GM21367 (cell line): ENCODE measurements around the gene COL27A1.

Source experiments
- ATAC-seq: cut with Tn5 transposase; IDR thresholded peaks from one replicate; pipeline ENCODE4 v1.9.1; 2021; ENCODE audit not compliant: unreplicated experiment

The COL27A1 gene

DNA sequence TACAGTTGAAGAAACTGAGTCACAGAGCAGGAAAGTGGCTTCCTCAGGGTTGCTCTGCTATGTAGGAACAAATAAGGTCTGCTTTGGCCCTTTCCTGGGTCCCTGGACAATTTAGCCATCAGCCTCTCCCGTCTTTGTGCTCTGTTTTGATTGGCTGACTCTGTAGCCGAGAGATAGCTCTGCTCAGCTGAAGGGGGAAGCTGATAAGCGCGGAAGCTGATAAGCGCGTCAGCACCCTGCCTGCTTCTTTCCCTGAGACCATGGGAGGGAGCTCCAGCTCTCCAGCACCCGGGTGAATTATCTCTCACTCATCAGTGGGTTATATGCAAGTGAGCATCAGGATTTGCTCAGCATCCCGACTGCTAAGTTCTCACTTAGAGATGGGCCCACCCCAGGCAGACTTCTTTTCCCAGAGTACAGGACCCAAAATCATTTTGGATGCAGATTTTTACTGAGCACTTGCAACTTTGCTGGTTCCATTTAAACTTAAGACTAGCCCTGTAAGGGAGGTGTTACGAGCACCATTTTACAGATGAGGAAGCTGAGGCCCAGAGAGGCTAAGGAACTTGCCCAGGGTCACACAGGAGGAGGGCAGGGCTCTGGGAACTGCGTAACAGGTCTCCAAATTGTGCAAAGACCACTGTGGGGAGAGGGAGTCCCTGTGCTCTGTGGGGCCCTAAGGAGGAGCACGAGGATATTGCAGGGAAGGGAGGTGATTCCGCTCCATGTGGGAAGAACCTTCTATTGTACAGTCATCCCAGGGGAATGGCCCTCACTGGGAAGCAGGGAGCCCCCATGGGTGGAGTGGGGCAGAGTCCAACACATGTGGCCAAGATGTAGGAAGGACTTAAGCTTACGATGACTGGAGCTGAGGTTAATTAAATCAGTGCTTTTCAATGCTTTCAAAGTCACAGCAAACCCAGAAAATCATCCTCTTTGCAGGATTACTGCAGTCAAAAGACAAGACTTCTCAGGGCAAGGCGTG, 83.8 kb downstream of the COL27A1 start:
- ATAC-seq = no peak

DNA sequence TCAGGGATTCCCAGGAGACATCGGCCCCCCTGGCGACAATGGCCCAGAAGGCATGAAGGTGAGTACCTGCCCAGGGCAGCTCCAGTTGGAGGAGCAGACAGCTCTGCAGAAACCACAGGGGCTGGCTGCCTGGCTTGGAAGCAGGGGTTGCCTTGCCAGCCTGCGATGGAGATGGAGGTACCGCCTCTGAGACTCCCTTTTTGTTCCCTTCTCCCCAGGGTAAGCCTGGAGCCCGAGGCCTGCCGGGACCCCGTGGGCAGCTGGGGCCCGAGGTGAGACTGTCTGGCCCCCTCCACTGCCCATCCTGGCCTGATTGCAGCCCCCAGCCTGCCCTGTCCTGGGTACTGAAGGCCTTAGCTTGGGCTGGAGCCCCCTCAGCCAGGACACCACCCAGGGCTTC, 84.9 kb downstream of the COL27A1 start:
- no peak for ATAC-seq

DNA sequence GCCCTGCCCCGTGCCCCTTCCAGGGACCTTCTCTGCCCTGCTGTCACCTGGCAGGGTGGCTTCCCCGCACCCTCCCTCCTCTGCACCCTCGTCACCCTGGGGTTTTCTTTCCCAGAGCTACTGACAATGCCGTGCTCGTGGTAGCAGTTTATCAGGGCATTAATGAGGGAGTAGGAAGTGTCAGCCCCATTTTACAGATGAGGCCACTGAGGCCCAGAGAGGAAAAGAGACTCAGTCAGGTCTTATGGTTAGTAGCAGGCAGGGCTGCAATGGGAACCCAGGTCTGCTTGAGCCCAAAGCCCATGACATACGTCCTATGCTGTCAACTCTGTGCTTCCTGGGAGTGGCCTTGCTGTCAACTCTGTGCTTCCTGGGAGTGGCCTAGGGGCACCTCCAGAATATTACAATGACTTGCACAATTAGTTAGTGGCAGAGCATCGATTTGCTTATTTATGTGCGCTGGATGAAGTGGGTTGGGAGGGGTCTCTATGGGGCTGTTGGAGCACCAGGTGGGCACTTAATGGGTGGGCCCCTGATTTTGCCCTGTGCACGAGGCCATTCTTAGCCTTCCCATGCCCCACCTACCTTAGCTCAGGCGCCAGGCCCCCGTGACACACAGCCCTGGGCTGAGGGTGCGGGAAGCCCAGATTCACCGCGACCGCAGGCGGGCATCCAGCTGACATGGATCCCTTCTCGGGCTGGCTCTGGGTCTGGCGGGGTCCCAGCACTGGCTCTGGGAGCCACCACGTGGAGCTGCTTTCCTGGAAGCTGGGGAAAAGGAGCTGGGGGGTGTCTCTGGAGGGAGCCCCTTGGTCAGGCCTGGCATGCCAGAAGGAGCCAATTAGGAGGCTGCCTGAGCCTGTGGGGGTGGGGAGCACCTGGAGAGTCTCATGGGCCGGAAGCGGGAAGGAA, 85.6 kb downstream of the COL27A1 start:
- no peak for ATAC-seq

DNA sequence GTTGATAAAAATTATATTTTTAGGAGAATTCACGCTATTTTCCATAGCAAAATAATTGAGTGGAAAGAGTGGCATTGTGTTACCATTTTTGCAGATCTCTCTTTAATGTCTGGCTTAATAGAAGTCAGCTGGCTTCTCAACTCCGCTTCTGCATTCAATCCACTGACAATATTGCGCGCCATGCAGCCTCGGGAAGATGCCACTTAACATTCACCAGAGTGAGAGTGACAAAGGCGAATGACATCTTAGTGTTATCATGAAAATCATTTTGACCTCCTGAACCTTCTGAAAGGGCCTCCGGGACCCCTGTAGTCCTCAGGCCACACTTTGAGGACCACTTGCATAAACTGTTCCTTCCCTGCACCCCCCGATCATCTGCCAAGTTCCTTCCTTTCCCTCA, 87.5 kb downstream of the COL27A1 start:
- ATAC-seq = no peak

DNA sequence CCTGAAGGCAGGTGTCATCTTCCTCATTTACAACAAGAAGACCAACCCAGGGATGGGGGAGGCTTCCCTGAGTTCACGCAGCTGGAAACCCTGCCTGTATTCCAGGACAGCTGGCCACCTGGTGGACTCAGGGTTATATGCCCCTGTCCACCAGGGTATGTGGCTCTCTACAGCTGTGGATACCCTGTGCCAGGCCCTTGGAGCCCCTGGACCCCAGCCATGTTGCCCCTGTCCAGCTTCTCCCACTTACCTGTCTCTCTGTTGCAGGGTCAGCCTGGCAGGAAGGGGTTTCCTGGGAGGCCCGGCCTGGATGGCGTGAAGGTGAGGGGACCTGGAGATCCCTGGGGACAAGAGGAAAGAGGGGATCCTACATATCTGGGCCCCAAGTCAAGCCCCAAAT, 87.9 kb downstream of the COL27A1 start:
- ATAC-seq = no peak

DNA sequence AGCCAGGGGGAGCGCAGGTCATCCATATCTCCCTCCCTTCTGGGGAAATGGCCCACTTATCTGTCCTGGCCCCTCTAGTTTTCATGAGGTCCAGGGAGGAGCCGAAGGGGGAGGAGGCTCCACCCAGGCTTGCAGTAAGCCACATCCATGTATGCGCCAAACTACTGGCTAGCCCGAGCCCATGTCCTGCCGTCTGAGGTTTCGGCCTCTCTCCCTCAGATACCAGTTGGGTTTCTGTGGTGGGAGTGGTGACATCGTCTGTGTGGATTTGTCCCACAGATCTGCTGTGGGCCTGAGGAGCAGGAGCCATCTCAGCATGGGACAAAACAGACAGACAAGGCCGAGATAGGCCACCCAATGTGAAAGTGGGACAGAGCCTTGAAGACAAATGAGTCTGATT, 89.2 kb downstream of the COL27A1 start:
- no peak for ATAC-seq

DNA sequence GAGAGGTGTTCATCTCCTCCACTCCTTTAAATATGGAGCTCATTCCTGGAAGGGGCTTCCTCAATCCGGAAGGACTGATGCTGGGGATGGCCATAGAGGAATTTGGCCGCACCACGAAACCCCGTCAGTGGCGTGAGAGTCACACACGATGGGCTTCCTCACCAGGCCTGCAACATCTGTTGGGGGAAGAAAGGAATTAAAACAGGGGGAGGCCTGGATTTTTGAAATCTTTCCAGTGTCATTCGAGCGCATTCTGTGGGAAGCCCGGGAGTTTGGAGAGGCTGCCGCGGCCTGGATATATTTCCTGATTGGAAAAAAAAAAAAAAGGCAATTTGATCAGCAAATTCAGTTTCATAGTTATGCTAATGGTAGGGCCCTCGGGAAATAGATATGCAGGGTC, 91.2 kb downstream of the COL27A1 start:
- ATAC-seq = no peak

DNA sequence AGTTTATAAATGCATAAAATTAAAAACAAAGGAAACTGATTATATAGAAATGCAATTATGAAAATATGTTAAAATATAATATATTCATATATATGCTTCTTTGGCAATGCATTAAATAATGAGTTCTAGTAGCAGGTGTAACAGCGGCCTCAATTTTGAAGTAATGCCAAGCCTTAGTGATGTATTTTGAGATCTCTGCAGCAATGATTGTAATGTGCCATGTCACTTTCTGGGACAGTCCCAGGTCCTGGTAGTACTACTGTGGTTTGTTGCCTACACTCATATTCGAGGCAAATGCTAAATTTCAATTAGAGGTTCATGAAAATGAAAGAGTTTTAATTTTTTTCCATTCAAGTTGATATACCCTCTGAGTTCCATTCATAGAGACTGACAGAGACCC, 91.7 kb downstream of the COL27A1 start:
- ATAC-seq = no peak

DNA sequence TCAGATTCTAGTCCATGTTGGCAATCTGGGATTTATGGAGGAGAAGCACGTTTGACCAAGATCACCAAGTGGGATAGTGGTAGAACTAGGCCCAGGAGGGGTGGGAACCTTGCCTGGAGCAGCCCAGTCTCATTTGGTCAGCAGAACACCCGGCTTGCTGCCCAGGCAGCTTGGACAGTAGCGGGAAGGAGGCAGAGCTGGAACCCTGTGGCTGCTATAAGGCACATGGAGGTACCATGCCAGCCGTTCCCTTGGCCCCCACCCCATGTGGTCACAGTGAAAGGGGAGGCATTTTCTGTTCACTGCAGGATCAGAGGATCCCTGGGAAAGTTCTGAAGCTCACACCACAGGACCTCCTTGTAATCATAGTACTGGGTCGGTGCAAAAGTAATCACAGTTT, 92.2 kb downstream of the COL27A1 start:
- ATAC-seq = no peak

DNA sequence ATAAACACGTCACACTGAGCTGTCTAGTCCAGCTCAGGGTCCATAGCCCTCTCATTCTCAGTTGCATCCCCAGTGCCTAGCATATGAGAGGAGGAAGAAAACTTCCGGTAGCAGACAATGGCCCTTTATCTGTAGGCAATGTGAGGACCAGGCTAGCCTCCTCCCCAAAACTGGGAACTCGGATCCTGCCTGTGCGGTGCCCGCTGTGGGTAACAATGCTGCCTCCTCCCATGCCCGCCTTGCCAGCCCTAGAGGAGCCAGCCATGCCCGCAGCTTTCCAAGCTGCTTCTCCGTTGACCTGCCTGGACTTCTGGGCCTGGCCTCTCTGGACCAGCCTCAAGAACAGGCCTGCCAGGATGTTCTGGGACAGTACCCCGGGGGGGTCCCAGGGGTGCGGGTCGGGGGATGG, 93.0 kb downstream of the COL27A1 start:
- no peak for ATAC-seq

DNA sequence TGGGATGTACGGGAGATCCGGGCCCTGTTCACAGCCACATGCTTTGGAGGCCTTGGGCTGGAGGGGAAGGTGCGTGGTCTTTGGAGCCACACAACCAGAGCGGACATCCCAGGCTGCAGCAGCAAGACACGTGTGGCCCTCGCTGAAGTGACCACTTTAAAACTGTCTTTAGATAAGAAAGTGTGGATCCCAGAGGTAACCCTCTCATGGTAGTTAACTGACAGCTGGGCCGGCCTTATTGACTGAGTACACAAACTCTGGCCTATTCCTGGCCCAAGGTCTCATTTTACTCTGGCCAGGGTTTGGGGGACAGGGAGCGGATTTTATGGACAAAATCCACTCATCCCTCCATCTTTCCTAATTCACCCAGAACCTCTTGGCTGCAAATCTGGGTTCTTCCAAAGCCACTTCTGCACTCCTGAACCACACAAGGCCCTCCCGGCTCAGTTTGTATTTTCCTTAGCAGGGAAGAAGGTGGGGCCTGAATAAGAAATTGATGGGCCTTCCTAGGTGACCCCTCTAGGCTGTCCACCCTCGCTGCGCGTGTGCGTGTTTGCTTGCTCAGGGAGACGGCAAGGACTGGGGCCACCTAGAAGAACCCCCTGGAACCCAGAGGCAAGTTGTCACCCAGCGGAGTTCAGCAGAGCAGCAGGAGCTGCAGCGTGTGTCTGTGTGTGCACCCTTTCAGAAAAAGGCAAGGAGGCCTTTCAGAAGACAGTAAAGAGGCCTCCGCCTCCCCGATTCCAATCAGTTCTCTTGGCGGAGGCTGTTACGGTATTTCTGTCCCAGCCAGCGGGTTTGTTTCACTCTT, 94.3 kb downstream of the COL27A1 start:
- no peak for ATAC-seq

DNA sequence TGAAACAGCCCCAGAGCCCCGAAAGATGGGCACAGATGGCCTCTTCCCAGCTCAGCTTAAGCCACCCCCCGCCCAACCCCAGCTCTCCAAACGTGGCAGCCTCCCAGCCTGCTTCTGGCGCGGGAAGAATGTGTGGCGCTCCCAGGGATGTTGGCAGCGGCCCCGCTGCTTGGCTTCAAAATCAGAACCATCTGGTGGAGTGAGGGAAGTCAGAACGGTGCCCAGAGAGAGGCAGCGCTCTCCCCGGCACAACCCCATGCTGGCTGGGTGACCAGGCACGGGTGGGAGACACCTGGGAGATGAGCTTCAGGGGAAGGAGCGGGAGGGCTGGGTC, 94.9 kb downstream of the COL27A1 start:
- ATAC-seq = no peak

DNA sequence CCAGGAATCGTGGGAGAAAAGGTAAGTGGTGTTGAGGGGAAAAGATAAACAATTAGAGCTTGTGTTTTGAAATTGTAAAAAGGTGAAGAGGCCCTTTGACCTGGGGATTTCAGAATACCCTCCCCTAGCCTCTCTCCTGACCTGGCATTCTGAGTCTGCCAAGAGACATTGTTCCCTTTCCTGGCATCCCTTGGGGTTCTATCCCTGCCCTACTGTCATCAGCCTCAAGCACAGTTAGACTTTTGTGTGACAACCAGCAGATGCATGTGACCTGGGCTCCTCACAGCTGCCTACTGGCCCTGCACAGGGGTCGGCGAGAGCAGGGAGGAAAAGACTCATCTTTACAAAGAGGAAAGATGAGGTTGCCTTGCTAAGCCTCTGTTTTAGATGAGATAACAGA, 95.3 kb downstream of the COL27A1 start:
- no peak for ATAC-seq

DNA sequence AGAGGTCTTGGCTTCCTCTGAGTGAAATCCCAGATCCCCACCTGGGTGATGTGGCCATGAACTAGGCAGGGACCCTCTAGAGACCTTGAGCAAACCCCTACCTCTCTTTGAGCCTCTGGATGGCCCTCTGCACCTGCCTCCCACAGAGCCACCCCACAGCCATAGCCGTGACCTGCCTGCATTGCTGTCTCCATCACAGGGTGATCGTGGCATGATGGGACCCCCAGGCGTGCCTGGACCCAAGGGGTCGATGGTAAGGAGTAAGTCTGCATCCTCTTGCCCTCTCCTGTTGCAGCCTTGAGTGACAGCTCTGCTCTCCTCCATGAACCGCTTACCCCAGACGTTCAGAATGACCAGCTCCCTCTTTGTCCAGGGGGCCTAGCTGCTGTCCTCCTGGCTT, 97.1 kb downstream of the COL27A1 start:
- no peak for ATAC-seq

DNA sequence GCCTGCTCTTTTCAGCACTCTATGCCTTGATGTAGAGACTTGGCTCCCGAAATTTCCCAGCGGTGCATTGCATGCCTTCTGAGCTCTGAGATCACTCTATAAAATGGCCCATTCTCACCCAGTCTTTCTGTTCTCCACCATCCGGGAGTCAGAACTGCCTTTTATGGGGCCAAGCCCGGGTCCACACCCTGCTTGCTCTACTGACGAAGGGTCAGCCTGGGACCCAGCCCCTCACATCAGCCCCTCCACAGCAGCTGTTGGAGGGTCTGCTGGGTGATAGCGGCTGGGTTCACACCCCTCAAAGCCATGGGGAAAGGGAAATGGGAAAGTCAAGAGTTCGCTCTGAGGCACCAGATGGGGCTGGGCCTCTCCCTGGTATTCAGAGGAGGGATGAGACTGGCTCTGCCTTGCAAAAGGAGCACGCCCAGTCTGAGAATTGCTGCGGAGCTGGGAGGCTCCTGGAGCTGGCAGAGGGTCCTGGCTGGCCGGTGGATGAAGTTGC, 101.5 kb downstream of the COL27A1 start:
- no peak for ATAC-seq

DNA sequence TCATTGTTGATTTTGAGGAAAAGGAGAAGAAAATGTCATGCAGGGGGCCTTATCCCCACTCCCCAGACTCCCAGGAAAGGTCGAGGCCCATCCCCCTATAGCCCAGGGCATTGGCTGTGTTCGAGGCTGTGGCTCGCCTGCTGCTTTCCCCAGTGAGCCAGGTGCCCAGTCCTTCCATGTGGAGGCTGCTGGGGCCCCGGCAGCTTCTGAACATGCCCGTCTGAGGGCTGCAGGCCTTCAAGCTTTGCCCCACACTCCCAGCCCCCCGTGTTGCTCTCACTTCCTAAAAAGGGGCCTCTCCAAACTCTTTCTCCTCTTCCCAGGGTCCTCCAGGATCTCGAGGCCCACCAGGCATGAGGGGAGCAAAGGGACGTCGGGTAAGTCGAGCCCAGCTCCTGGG, 102.9 kb downstream of the COL27A1 start:
- no peak for ATAC-seq

DNA sequence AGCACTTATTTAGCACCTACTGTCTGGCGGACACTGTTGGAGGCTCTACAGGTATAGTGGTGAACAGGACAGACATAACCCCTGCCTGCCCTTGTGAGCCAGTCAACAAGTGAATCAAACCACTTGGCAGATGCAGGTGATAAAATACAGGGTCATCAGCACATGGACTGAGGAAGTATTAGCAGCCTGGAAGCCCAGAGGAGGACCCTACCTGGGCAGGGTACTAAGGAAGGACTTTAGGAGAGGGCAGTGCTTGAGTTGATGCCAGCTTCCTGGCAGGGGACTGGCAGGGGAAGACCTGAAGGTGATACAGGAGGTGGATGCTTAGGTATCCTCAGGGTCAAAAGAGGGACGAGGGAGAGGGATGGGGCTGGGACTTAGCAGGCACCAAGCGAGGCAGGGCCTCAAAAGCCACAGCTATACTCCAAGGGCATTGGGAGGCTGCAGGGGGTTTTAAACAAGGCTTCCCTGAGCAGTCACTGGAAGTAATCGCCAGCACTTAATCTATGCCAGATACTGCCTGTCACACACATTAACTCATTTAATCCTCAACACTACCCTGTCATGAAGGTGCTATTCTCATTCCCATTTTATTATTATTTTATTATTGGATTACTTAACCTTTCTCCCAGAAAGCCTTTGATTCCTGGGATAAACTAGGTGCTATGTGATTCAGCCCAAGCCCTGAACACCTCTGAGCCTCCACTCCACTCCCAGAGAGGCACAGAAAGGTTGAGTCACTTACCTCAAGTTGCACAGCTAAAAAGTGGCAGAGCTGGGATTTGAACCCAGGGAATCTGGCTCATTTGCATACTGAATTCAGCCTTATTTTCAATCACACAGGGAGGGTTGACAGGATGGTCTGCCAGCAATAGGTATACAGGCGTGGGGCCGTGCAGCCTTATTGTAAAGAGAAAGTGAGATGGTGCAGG, 103.8 kb downstream of the COL27A1 start:
- no peak for ATAC-seq

DNA sequence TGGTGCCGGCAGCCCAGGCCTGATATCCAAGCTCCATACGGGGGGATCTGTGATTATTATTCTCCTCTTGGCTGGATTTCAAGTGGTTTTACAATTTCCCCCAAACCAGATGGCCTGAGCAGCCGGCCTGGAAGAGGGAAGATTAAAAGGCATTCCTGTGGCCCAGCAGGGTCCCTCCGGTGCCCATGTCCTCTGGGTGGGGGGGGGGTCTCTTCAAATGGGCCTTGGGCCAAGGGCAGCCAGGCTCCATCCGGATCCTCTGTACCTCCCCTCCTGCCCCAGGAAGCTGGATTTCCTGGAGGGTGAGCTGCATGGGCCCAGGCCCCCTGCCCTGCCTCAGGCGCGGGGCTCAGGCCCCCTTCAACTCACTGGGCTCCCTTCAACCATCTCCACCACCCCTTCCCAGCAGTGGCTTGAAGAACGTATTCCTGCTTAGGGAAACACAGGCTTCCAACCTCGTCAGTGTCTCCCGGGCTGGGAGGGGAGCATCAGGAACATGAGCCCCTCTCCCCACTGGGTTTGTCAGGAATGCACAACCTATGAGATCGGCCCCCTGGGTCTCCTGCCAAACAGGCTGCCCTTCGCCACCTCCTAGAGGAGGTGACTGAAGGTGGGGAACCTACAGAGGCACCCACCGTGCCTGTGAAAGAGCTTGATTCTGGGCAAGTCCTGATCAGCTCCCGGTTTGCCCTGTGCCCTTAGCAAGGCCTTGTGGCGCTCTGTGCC, 104.6 kb downstream of the COL27A1 start:
- ATAC-seq = no peak

DNA sequence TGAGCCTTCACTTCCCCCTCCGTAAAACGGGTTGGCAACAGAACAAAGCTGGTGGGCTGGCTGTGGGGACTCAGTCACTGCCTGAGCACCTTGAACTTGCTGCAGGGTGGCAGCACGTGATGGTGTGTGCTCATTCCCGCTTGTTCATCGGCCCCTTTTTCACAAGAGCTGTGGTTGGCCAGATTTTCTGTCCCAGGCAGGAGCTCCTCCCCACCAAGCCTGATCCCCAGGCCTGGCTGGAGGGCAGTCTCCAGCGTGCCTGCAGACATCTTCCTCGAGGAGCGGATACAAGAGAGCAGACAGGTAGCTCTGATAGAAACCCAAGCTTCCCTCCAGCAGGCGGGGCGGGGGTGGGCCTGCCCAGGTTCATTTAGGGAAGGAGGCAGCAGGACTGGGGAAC, 105.7 kb downstream of the COL27A1 start:
- no peak for ATAC-seq
